Measurements from ENCODE around the gene COL4A1. TPM values are rescaled to one million over a fixed set of nuclear protein-coding genes. Genes with fewer than 3 reads are reported as not detected.

Gene COL4A1
- total RNA-seq, 1 experiment from 2014 or later = 0.10 TPM

DNA sequence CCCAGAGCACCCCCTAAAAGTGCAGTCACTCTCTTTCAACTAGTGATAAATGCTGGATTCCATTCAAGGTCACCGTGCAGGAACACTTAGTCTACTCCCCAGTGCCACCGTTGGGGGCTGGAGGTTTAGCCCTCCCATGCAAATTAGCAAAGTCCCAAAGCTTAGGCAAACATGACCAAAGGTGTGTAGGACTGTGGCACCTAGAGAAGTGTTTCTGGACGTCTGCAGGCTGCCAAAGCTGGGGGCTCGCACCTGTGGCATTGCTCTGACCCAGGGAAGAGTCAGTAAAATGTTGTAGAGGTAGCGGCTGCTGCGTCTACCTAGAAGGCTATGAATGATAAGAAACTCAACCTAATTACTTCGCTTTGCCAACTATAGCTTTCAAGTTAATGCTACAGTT is 13.9 kb downstream of the COL4A1 start:
- DNase-seq (ENCODE audit: low spot score) = no peak

DNA sequence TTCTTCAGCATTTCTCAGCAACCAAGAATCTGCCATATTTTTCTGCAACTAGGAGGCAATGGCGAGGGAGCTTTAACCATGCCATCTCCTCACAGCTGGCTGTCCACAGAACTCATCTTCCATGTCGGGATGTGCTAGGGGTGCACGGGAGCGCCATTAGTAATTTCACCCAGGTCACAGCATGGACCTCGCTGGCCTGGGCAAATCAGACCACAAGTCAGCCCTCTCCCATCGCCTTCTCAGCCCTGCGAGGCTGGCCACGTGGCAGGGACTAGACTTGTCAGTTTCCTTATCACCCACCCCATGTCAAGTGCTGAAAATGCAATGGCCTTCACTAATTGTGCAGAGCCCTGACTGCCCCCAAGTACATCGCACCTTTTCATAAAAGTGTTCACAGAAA is 15.7 kb downstream of the COL4A1 start:
- no peak for DNase-seq (ENCODE audit: low spot score)

DNA sequence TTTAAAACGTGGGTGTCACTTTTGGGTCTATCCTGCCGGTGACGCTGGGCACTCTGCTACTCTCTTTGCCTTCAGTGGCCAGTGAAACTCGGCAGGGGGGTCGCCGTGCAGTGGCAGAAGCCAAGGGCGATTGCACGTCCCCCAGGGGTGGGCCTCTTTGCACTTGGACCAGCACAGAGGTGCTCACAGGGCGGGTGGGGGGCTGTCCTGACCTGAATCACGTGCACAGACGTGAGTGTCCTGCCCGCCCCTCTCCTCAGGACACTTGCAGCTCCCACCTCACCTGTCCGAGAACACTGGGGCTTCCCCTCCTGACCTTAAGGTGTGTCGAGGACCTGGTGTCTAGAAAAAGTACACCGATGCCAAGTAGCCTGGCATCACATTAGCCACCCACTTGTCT is 16.1 kb downstream of the COL4A1 start:
- DNase-seq (ENCODE audit: low spot score) = no peak

DNA sequence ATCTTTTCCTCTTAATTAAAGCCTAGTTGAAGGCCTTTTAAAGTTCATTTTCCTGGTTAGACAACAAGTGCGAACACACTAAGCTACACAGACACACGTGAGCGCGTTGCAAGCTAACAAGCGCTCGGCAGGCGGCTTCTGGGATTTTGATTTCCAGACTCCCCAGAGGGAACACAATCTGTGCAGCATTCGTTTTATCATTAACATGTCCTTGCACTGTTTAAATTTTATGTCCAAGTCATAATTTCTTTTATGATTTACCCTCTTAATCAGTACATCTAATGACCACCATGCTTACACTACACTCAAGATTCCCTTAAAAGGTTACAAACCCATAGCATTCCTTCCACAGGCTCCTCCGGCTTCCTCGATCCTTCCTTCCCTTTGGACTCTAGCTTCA is 16.8 kb downstream of the COL4A1 start:
- DNase-seq (ENCODE audit: low spot score) = no peak

DNA sequence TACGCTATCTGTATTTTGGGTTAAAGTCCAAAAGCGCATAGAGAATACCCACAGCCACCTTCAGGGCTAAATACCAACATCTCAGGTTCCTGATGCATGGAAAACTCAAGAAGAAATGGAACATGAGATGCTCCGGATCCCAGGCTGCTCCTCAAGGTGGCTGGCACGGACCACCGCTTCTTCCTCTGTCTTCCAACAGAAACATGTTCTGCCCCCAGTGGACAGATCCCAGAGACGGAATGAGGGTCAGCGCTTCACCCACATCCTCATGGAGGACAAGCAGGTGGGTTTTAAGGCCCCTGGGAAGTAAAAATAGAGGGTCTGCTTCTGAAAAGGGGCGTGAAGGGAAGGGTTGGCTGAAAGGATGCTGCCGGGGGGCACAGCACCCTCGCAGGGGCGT is 17.3 kb downstream of the COL4A1 start:
- no peak for DNase-seq (ENCODE audit: low spot score)

DNA sequence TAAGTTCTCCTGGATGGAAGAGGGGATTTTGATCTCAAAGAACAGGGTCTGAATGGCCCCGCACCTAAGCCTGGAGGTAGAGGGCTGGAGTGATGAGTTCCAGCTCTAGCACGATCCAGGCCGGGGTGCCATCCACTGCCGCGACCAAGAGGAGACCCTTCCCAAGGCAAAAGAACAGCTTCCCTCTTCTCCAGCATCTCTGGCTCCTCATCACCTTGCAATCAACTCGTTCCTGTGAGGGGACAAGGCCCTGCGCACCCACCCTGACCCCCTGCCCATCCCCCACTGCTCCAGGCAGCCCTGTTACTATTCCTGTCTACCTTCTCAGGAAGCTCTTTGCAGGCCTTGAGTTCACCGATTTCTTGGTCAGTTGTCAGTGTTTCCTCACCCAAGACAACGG is 17.8 kb downstream of the COL4A1 start:
- DNase-seq (ENCODE audit: low spot score) = no peak

DNA sequence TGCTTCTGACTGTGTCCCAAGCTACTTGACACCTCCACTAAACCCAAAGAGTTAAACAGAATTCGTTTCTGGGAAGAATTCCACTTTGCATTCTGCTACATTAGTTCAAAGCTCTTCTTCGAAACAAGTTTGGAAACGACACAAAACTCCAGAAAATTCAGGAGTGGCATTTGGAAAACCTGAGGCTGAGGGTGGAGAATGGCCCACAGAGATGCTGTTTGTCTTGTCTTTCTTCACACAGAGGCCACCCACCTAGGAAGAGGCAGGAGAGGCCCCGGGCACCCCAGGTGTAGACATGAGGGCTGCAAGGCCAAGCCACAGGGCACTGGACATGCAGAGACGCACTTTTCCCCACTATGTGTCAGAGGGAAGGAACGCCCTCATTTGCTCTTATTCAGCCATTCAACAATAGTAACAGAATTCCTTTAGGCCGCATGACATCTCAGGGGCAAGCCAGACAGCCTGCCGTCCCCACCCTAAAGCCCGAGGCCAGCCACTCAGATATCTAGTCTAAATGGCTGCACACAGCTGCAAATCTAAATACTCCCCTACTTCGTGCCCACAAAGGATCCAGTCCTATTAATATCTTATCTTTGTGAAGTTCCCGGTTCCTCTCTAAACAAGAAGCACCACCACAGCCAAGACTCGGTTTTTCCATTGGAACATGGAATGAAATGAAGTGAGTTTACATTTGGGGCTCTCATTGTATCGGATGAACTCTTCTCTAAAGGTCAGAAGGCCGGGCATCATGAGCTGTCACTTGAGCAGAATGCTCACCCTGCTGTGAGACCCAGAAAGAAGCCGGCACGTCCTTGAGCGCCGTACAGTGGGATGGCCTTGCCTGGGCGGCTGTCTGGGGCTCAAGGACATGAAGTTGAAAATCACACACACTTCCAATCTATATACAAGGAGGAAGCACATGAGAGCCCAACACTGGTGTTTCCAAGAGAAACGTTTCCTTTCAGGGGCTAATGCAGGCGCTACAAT is 19.8 kb downstream of the COL4A1 start:
- no peak for DNase-seq (ENCODE audit: low spot score)

DNA sequence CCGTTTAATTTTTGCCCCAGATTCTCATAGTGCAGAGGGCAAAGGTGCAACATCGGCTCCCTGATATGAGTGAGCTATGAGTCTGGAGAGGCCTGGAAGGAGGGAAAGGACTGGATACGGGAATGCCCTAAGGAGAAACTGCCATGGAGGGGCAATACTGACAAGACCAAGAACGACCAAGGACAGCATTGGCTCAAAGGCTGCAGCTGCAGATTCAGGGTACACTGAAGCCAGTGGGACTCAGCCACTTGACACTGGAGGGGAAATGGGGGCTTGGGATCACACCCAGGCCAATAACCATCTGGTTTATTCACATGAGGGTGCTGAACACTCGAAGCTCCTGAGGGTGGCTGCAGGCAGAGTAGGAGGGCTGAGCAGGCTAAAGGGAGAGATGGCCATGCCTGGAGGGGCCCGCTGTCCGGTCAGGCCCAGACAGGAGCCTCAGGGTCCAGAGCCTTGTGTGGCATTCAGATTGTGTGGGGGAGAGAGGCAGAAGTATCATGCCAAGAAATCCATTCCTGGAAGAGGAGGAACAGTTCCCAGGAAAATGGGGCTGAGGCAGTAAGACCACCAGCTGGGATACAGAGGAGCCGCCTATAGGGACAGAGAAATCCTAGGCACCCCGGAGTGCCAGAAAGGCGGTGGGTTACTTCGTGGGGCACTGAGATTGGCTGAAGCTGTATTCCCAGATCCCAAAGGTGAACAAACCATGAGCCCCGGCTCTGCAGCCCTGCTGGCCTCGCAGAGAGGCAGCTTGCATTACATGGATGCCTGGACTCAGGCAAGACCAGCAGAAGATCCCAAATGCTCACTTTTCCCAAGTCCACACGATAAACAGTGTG is 20.7 kb downstream of the COL4A1 start:
- DNase-seq (ENCODE audit: low spot score) = no peak

DNA sequence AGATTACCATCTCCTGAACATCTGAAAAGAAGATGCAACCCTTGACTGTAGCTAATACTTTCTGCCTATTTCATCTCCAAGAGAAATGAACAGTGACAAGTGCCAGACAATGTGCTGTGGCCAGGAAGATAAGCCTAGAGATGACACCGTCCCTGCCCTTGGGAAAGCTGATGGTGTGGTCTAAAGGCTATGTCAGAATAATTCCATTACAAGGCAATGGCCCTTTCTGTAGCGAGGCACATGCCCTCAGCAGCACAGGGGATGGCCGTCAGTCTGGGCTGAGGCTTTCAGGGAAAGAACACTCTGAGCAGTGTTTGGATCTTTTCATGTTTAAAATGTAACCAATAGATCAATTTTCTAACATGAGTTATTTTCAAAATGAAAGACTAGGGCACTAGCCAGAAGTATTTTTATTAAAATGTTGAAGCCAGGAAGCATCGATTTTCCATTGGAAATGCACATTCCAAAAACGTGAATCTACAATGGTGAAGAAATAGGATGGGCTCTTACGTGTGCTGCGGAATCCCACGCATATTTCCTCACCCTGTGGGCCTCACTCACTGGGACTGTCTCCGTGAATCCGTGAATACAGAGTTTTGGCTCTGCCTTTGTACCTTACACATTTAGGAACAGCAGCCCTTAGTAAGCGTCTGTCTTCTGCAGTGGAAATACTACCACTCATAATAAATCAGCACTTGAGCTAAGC is 22.0 kb downstream of the COL4A1 start:
- DNase-seq (ENCODE audit: low spot score) = no peak

DNA sequence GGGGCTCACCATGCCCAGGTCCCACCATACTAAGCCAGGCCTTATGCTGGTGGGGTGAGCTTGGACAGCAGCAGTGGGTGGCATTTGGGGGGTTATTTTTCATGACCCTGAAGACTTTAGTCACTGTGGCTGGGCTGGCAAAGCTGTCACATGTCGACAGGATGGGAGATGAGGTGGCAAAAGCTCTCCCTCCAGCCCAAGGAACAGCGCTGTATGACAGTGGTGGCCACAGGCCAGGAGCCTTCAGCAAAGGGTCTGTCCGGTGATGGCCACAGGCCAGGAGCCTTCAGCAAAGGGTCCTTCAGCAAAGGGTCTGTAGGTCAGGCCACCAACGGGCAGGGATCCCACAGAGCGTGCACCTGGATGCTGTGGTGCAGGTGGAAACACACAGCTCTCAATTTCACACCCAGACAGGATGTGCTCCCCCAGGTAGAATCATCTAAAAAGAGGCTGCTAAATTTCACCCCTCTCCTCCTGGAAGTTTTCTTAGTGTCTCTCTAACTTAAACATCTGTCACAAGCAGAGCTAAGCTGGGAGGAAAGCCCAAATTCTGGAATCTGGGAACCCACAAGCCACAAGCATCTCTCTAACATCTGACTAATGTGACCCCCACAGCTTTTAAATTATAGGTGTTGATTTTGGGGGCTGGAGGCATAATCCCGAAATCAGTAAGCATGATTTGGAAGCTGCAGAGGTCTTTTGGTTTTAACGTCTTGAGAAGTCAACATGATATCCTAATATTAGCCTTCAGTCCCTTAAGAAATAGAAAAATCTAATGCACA is 23.0 kb downstream of the COL4A1 start:
- DNase-seq (ENCODE audit: low spot score) = no peak

DNA sequence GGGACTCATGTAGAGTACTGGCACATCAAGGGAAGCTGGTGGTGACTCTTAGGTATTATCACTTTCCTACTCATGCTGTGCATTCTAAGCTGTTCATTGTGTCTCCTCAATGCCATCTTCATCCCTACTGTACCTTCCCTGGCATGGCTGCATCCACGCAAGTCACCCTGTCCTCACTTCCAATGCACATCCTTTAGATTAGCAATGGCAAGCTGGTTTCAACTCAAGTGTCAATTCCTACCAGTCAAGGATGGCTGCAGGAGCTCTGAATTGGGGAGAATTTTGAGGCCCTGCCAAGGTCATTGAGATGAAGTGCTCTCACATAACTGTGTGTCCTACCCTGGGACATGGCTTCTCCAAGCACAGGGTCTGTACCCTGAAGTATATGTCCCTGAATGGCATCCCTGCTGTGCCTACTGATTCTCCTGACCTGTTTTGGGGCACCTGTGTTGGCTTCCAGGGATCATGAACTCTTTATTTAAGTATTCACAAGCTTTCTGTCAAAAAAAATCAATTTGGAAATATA is 24.6 kb downstream of the COL4A1 start:
- DNase-seq (ENCODE audit: low spot score) = no peak

DNA sequence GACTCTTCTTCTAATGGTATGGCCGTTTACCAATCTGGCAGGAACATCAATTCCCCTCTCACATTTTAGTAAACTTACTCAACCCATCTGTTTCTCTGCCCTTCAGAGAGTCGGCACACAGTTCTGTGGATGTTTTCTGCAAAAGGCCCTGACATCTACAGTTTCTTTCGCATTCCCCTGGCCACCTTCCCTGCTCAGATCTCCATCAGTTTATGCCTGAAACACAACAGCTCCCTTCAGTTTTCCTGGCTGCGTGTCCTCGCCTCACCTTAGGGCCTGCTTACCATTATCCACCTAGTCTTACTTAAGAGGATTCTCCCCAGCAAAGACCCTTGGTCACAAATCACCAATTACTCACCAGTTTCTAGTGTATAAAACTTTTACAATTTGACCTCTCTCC is 25.2 kb downstream of the COL4A1 start:
- DNase-seq (ENCODE audit: low spot score) = no peak

DNA sequence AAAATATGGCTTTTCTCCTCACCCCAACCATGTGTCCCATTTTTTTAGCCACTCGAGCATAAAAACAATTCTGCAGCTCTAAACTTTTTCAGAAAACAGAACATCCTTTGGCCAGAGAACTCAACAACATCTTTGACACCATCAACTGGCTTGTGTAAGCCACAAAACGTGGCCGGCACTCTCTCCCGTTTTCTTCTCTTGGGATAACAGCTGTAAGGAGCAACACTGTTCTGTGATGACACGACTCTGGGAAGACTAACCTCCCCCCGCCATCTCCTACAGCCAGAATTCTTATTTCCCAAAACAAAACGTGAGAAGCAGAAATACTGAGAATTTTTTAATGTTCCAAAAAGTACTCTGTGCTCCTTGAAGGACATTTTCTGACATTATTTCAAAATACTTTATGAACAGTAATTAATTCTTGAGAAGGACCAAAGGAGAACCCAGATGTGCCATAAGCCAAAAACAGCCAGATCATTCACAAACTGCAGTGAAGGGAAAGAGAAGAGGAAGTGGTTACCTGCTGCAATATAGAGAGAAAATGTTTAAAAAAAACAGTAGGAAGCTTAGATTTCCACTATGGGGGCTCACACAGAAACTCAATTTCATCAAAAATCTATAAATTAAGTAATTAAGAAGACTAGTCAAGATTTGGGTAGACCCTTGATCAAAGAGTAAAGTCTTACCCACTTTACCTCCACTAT is 25.8 kb downstream of the COL4A1 start:
- DNase-seq (ENCODE audit: low spot score) = no peak

DNA sequence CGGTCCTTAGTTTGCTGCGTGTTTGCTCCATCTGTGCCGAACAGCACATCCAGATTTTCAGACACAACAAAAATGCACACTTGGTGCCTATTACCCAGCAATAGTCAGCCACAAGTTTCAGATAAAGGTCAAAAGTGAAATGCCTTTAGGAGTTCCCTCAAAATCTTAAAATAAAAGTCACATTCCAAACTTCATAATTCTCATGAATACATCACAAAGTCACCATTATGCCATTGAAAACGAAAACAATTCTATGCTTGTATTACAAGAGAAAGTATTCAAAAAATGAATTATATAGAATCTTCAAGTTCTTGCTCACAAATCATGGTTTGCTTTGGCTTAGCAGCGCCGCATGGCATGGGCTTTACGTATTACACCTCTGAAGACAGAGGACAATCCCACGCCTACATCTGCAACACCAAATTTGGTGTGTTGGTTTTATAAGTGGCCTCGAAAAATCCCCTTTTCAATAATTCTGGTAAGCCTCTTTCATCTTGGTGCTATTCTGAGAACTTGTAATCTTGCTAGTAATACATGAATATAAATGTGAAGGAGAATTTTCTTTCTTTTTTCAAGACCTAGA is 26.6 kb downstream of the COL4A1 start:
- DNase-seq (ENCODE audit: low spot score) = no peak

DNA sequence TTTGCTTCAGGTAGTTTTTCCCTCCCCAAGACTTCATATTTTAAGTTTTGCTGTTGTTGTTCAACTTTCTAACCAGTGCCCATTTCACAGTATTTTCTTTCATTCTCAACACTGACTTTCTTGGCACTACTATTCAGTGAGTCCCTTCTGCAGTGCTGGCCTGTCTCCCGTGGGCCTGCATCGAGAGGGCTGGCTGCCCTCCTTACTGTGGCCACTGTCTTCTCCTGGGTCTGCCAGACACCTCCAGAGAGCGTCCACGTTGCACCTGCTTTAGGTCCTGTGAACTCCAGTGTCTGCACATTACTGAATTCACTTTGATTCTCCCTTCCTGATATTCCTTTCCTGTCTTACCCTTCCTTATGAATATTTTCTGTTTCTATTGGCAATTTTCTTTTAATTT is 27.3 kb downstream of the COL4A1 start:
- no peak for DNase-seq (ENCODE audit: low spot score)

DNA sequence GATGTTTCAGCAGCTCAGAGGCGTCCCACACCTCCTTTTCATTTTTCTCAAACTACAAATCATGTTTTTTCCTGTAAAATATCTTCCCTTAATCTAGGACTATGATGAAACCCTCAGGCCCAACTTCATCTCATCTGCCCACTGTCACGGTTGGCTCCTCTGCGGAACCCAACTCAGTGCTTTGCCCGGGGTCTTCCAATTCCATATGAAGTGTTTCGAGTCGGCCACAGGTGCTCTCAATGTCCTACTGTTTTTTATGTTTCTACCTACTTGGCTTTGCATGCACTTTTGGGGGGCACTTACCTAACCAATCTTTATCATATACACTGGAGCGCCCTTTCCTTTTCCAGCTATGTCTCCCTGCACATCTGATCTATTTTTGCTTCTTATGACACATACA is 28.1 kb downstream of the COL4A1 start:
- no peak for DNase-seq (ENCODE audit: low spot score)

DNA sequence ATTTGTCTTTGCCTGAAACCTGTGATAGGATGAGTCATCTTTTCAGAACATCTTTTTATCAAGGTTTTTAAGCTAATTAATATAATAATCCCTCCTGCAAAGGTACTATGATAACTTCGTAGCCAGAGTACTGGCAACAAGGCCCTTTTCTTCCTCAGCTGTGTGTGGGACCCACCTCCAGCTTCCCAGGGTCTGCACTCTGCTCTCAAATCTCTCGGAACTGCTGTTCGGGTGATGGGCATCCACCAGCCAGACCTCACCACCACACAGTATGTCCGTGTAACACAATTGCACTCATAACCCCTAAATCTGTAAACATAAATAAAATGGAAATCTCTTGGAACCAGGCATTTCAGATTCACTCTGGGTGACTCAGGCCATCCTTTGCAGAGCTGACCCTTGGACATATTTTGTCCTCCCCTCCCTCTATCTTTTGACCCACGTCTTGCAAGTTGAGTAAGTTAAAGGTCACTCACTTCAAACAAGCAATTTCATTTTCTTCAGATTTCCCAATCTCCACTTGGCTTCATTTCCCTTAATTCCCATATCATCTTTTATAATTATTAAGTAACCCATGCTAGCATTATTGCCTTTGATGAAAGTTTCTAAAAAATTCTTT is 29.5 kb downstream of the COL4A1 start:
- DNase-seq (ENCODE audit: low spot score) = no peak

DNA sequence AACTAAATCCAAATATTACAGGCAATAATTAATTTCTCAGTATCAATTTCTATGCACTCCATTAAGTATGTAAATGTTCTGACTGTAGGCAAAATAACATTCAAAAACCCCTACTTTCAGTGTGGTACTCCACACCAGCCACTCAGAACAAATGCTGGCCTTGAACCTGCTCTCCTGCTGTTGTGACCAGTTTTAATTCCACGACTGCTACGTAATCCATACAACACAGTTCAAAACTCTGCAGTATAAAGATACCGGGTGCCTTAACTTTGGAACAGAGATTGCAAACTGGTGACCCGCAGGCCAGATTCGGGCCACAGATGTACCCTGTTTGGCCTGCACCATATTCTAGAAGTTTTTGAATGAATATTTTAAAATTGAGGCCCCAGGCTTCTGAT is 30.4 kb downstream of the COL4A1 start:
- no peak for DNase-seq (ENCODE audit: low spot score)

DNA sequence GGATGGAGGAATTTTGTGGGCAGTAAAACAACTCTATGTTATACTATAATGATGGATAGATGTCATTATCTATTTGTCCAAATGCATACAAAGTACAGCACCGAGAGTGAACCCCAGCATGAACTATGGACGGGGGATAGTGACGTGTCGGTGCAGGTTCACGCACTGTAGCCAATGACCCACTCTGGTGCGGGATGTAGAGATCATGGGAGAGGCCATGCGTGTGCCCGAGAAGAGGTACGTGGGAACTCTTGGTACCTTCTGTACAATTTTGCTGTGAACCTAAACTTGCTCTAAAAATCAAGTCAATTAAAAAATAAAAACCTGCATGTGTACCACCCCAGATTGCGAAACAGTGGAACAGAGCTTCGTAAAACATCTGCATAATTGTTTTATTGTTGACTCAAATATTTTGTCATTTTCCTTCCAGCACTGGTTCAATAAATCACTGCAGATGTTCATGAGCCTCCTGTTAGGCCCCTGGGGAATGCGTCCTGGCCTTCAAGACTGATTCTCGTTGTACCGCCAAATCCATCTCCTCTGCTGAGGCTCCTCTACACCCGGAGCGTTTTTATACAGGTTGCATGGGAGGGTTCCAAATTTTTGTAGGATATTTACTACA is 30.9 kb downstream of the COL4A1 start:
- no peak for DNase-seq (ENCODE audit: low spot score)
